Measurements from ENCODE around the gene GPR12. TPM values are rescaled to one million over a fixed set of nuclear protein-coding genes. Genes with fewer than 3 reads are reported as not detected.

GPR12 gene
- total RNA-seq, 2 donors from 2014 or later, result not detected

- Histone ChIP-seq H3K36me3 (ENCODE audit: control insufficient read depth, insufficient read depth, low read length) (no peaks in the 10 kb centered on the region), H3K27me3 (ENCODE audit: control insufficient read depth, insufficient read depth, low read length, poor library complexity, severe bottlenecking) (no peaks in the 10 kb centered on the region), H3K27ac (ENCODE audit: low read depth, low read length) (no peak overlapping the region), H3K9ac (ENCODE audit: extremely low read depth, low read length, poor library complexity, severe bottlenecking) (no peak overlapping the region), H3K4me1 (ENCODE audit: control insufficient read depth, insufficient read depth, low read length) (no peaks in the 10 kb centered on the region), H3K4me3 (ENCODE audit: low read length) (no peak overlapping the region), H3K9me3 (ENCODE audit: control insufficient read depth, low read length) (no peaks in the 10 kb centered on the region)
- H3K4me1 Mint-ChIP-seq, result no peaks in the 10 kb centered on the region
- TF ChIP-seq, protein P1, sequence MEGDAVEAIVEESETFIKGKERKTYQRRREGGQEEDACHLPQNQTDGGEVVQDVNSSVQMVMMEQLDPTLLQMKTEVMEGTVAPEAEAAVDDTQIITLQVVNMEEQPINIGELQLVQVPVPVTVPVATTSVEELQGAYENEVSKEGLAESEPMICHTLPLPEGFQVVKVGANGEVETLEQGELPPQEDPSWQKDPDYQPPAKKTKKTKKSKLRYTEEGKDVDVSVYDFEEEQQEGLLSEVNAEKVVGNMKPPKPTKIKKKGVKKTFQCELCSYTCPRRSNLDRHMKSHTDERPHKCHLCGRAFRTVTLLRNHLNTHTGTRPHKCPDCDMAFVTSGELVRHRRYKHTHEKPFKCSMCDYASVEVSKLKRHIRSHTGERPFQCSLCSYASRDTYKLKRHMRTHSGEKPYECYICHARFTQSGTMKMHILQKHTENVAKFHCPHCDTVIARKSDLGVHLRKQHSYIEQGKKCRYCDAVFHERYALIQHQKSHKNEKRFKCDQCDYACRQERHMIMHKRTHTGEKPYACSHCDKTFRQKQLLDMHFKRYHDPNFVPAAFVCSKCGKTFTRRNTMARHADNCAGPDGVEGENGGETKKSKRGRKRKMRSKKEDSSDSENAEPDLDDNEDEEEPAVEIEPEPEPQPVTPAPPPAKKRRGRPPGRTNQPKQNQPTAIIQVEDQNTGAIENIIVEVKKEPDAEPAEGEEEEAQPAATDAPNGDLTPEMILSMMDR (conservative IDR thresholded peaks at IDR 0.05), result no peak
- no peak overlapping the region for H3K4me3 Mint-ChIP-seq
- peaks cover 12% of the 10 kb centered on the region for H3K9me3 Mint-ChIP-seq
- peaks cover 2% of the 10 kb centered on the region for H3K36me3 Mint-ChIP-seq (ENCODE audit: low read depth)
- no peaks in the 10 kb centered on the region for H3K27me3 Mint-ChIP-seq (ENCODE audit: insufficient read depth)
- DNase-seq, result no peak
- H3K27ac Mint-ChIP-seq, result no peak overlapping the region
- 88 to 100% methylated on average over 1 to 5 of the region's 5 CpGs for WGBS, 2 experiments (ENCODE audit: insufficient coverage in 1 of 2, insufficient read length in 1 of 2)
These were observed 38.3 kb downstream of the GPR12 start for GRCh38 chr13:26722321-26722720.

DNA sequence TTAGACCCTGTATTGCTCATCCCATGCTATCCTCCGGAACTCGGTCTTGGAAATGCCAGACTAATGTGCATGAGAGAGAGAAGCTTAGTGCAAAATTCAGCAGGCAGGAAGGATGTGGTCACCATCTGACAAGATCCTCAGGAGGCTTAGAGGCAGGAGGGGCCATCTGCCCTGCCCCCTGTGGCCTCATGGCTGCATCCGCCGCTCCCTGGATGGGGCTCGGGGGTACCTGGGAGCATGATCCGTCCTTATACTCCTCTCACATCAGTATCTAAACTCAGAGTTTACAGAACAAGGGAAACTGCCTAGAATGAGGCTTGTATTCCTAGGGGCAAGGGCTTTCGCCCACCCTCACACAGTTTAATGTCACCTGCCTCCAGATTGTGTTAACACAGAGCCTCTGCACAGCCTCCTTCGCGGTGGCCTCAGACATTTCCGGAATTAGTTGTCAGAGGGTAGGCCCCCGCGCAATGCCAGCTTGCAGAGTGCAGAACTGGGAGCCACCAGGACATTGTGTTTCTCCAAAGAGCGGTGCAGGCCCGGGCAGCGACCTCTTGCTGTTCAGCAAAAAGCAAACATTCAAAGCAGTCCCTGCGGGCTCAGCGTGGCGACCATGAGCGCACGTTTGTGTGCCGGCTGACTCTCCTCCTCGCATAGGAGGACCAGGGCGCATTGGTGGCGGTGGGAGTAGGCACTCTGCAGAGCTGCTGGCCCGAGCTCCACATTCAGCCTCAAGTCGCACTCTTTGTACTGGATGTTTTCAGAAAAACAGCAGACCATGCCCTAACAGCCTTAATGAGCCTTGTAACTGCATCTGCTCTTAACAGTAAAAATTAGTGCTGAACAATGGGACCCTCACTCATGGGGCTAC lies 39.1 kb downstream of the GPR12 start:
- WGBS, 2 experiments (ENCODE audit: insufficient coverage in 1 of 2, insufficient read length in 1 of 2), result 91 to 93% methylated on average over 26 of the region's 26 CpGs
- Histone ChIP-seq H3K36me3 (ENCODE audit: control insufficient read depth, insufficient read depth, low read length) (no peaks in the 10 kb centered on the region), H3K9ac (ENCODE audit: extremely low read depth, low read length, poor library complexity, severe bottlenecking) (no peak overlapping the region), H3K27ac (ENCODE audit: low read depth, low read length) (no peak overlapping the region), H3K4me1 (ENCODE audit: control insufficient read depth, insufficient read depth, low read length) (no peaks in the 10 kb centered on the region), H3K4me3 (ENCODE audit: low read length) (no peak overlapping the region), H3K9me3 (ENCODE audit: control insufficient read depth, low read length) (no peaks in the 10 kb centered on the region), H3K27me3 (ENCODE audit: control insufficient read depth, insufficient read depth, low read length, poor library complexity, severe bottlenecking) (no peaks in the 10 kb centered on the region)
- Mint-ChIP-seq H3K27me3 (ENCODE audit: insufficient read depth) (no peaks in the 10 kb centered on the region), H3K4me3 (no peak overlapping the region), H3K9me3 (peaks cover 12% of the 10 kb centered on the region), H3K4me1 (no peaks in the 10 kb centered on the region), H3K27ac (no peak overlapping the region), H3K36me3 (ENCODE audit: low read depth) (peaks cover 2% of the 10 kb centered on the region)
- no peak for DNase-seq
- TF ChIP-seq, protein P1 (conservative IDR thresholded peaks at IDR 0.05), result no peak

DNA sequence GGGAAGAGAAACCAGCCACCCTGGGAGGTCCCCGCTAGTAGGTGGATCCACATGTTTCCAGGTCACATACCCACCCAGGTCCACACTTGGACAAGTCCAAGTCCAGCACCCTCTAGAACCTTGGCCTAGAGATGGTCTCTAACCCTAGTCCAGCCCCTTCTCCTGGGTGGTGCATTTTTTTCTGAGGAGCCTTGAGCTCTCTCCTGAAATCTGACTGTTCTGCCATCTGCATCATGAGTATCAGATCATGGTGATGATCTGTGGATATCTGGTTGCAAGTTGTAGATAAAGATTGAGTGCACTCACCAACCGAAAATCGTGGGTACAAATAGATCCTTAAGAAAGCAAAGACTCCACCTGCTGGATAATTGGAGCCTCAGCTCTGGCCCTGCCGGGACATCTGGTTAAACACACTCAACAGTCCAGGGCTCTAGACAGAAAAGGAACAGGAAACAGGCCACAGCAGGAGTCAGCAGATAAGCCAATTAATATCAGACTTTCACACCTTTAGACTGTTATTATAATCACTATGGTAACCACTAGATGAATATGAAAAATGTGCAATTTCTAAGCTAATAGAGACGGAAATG lies 41.1 kb downstream of the GPR12 start:
- Histone ChIP-seq H3K27me3 (ENCODE audit: control insufficient read depth, insufficient read depth, low read length, poor library complexity, severe bottlenecking) (no peaks in the 10 kb centered on the region), H3K27ac (ENCODE audit: low read depth, low read length) (no peak overlapping the region), H3K9ac (ENCODE audit: extremely low read depth, low read length, poor library complexity, severe bottlenecking) (no peak overlapping the region), H3K36me3 (ENCODE audit: control insufficient read depth, insufficient read depth, low read length) (no peaks in the 10 kb centered on the region), H3K4me1 (ENCODE audit: control insufficient read depth, insufficient read depth, low read length) (no peaks in the 10 kb centered on the region), H3K9me3 (ENCODE audit: control insufficient read depth, low read length) (no peaks in the 10 kb centered on the region), H3K4me3 (ENCODE audit: low read length) (no peak overlapping the region)
- Mint-ChIP-seq H3K36me3 (ENCODE audit: low read depth) (no peaks in the 10 kb centered on the region), H3K27ac (no peak overlapping the region), H3K27me3 (ENCODE audit: insufficient read depth) (no peaks in the 10 kb centered on the region), H3K4me1 (no peaks in the 10 kb centered on the region), H3K4me3 (no peak overlapping the region), H3K9me3 (peaks cover 8% of the 10 kb centered on the region)
- 83 to 92% methylated on average over 2 to 5 of the region's 5 CpGs for WGBS, 2 experiments (ENCODE audit: insufficient coverage in 1 of 2, insufficient read length in 1 of 2)
- DNase-seq, result no peak
- TF ChIP-seq, protein P1 (conservative IDR thresholded peaks at IDR 0.05), result peak; percentile 58

Data from endodermal cell (in vitro differentiated cells).